Measurements from ENCODE around the gene HOXC6.

DNA sequence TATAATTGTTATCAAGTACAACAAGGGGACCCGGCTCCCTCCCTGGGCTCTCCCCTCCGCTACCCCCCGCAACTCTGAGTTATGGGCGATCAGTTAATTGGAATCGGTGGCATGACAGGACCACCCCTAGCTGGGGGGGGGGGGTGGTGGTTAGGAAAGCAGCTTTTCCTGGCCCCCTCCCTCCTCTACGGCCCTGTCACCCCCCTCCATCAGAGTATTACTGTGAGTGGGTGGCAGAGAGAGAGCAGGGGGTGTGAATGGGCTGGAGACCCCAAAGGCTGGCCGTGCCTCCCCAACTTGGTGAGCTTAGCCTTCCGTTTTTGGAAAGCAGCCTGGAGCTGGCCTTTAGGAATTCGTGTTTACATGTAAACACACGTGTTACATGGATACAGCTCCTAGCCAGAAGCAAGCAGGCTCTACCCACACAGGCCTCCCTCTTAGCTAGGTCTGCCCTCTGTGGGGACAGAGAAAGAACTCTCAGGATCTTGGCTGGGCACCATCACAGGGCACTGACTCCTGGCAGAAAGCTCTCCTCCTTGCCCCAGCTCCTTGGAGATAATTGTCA, 24.3 kb downstream of the HOXC6 start:
- no peak for TF ChIP-seq POLR2AphosphoS5 (IDR thresholded peaks at IDR 0.05; ENCODE audit: insufficient read depth in 1 of 2, low read depth in 1 of 2)
- TF ChIP-seq, protein P1, sequence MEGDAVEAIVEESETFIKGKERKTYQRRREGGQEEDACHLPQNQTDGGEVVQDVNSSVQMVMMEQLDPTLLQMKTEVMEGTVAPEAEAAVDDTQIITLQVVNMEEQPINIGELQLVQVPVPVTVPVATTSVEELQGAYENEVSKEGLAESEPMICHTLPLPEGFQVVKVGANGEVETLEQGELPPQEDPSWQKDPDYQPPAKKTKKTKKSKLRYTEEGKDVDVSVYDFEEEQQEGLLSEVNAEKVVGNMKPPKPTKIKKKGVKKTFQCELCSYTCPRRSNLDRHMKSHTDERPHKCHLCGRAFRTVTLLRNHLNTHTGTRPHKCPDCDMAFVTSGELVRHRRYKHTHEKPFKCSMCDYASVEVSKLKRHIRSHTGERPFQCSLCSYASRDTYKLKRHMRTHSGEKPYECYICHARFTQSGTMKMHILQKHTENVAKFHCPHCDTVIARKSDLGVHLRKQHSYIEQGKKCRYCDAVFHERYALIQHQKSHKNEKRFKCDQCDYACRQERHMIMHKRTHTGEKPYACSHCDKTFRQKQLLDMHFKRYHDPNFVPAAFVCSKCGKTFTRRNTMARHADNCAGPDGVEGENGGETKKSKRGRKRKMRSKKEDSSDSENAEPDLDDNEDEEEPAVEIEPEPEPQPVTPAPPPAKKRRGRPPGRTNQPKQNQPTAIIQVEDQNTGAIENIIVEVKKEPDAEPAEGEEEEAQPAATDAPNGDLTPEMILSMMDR (IDR thresholded peaks at IDR 0.05) = no peak
